GM12891 (cell line): ENCODE measurements around the gene ACOT8.

Experiments
- POLR2A ChIP-seq: IDR thresholded peaks from 2 replicates; pipeline ENCODE4 v1.6.1; 2011; ENCODE audit warnings: low read depth, low read length, control low read depth
- POLR2AphosphoS5 ChIP-seq: IDR thresholded peaks from 2 replicates; pipeline ENCODE4 v1.6.1; 2011; ENCODE audit warnings: low read depth, low read length, control low read depth
- POU2F2 ChIP-seq: IDR thresholded peaks from 2 replicates; pipeline ENCODE4 v1.6.1; 2011; ENCODE audit warnings: low read depth, mild to moderate bottlenecking, control low read depth, low read length, moderate library complexity
- SPI1 ChIP-seq: IDR thresholded peaks from 2 replicates; pipeline ENCODE4 v1.6.1; 2011; ENCODE audit warnings: low read depth, low read length, control low read depth
- TAF1 ChIP-seq: IDR thresholded peaks from 2 replicates; pipeline ENCODE4 v1.6.1; 2011; ENCODE audit warnings: low read depth, low read length, control low read depth

- no peak; the same call in 1 of the 2 replicates for TF ChIP-seq POLR2A
- peak; percentile 81 for TF ChIP-seq TAF1
- no peak for TF ChIP-seq POLR2AphosphoS5
- TF ChIP-seq POU2F2 = peak; percentile 54; the same call in 1 of the 2 replicates
- peak; percentile 35; the same call in 1 of the 2 replicates for TF ChIP-seq SPI1
Observed at GRCh38 chr20:45890985-45891983, 34.1 kb upstream of the ACOT8 start, which contains the start of the genes CTSA and NEURL2.
